Upper lobe of left lung (tissue), 4 donors: ENCODE data around the gene FILIP1L.

Source experiments
- CTCF ChIP-seq, 6 experiments: fragments of 450-650 bp in 4 of 6; fragments of 200-600 bp in 2 of 6; sonication (generic) in 2 of 6; IDR thresholded peaks; one replicate each; pipeline ENCODE4 v1.5.1; 2016 to 2019; ENCODE audit warnings: antibody characterized with exemption in 6 of 6
- POLR2A ChIP-seq, 4 donors: fragments of 450-650 bp; IDR thresholded peaks; one replicate each; pipeline ENCODE4 v1.5.1; 2016 to 2017; ENCODE audit warnings: antibody characterized with exemption in 4 of 4, mild to moderate bottlenecking in 2 of 4
- POLR2AphosphoS5 ChIP-seq, 2 donors: sonication (generic); formaldehyde crosslinking; IDR thresholded peaks; one replicate each; pipeline ENCODE4 v1.5.1; 2017; ENCODE audit warnings: antibody characterized with exemption in 2 of 2

GRCh38 chr3:99810403-99810802, 303.9 kb downstream of the FILIP1L start:
- TF ChIP-seq CTCF (IDR thresholded peaks at IDR 0.05) (no peak), POLR2A (IDR thresholded peaks at IDR 0.05) (no peak), POLR2AphosphoS5 (IDR thresholded peaks at IDR 0.05) (no peak)
